NCI-H748 (cell line): ENCODE data around the gene DDX54.

Source experiments
- DNase-seq: peaks from one replicate; lab custom pipeline; 2025; ENCODE audit not compliant: unreplicated experiment; lab: John Stamatoyannopoulos, UW

The DDX54 gene, protein sequence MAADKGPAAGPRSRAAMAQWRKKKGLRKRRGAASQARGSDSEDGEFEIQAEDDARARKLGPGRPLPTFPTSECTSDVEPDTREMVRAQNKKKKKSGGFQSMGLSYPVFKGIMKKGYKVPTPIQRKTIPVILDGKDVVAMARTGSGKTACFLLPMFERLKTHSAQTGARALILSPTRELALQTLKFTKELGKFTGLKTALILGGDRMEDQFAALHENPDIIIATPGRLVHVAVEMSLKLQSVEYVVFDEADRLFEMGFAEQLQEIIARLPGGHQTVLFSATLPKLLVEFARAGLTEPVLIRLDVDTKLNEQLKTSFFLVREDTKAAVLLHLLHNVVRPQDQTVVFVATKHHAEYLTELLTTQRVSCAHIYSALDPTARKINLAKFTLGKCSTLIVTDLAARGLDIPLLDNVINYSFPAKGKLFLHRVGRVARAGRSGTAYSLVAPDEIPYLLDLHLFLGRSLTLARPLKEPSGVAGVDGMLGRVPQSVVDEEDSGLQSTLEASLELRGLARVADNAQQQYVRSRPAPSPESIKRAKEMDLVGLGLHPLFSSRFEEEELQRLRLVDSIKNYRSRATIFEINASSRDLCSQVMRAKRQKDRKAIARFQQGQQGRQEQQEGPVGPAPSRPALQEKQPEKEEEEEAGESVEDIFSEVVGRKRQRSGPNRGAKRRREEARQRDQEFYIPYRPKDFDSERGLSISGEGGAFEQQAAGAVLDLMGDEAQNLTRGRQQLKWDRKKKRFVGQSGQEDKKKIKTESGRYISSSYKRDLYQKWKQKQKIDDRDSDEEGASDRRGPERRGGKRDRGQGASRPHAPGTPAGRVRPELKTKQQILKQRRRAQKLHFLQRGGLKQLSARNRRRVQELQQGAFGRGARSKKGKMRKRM

DNA sequence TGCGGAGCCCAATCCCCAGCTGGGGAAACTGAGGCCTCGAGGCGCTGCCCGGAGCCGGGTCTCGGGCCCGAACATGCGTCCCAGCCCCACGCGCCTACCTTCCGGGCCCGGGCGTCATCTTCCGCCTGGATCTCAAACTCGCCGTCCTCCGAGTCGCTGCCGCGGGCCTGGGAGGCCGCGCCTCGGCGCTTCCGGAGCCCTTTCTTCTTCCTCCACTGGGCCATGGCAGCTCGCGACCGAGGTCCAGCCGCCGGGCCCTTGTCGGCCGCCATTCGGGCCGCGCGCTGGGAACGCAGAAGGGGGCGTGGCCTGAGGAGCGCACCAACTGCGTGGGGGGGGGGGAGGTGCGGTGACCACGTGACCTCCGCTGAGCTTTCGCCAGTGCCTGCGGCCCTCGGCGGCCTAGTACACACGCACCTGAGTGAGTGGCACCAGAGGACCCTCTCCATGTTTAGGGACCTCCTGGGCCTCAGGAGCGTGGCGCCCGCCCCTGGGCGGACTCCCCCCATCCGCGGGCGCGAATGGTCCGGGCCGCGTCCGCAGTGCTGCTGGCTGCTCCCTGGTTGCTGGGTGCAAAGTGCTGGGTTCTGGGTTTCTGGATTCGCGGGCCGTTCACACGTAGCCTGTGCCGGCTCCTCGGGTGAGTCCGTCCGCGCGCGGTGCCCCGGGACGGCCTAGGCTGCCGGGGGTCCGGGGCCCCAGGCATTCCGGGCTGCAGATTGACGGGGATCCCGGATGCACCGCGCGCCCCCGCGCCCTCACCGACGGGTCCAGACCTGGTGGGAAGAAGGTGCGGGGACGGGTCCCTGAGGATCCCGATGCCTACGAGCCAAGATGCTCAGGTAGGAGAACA is at the start of gene DDX54, which contains the start of gene RITA1:
Gene DDX54 (minus strand): TSS at position 299 of the 853 bp plus-strand sequence. CDS start 27 bp downstream, at position 272.
Gene RITA1 (plus strand): TSS at position 542 of the 853 bp plus-strand sequence. CDS start 1,026 bp downstream, outside the sequence.
- DNase-seq, result peak; percentile 94

DNA sequence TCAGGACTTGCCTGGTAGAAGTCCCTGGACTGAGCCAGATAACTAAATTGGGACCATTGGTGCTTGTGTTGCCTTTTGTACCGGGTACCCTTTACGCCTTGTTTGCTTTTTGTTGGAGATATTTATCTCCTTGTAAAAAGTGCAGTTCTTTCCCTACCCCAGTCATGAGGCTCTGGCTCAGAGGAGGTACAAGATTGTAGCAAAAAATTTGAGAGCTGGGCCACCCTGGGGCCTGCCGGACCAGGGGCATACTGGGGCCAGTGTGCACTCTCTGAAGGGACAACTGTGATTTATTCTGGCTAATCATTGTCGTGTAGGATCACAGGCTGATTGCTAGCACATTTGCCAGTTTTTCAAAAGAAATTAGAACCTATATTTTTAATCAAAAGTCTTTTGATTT is 49.2 kb upstream of the DDX54 start:
- DNase-seq, result no peak

DNA sequence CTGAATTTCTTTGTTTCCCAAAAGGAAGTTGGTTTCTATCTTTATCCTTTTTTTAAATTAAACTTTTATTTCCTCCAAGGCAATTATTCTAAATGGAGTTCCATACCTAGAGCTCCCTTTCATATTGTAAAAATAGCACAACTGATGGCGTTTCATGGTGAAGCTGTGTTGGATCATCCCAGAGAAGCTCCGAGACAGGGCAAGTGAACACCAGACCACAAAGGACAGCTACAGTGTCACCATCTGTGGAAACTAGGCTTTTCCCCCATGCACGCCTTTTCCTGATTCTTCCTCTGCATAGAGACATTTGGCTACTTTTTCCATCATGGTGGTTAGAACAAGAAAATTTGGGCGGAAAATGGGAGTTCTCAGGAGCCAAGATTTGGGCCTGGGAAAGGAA is 48.7 kb upstream of the DDX54 start:
- DNase-seq, result no peak

DNA sequence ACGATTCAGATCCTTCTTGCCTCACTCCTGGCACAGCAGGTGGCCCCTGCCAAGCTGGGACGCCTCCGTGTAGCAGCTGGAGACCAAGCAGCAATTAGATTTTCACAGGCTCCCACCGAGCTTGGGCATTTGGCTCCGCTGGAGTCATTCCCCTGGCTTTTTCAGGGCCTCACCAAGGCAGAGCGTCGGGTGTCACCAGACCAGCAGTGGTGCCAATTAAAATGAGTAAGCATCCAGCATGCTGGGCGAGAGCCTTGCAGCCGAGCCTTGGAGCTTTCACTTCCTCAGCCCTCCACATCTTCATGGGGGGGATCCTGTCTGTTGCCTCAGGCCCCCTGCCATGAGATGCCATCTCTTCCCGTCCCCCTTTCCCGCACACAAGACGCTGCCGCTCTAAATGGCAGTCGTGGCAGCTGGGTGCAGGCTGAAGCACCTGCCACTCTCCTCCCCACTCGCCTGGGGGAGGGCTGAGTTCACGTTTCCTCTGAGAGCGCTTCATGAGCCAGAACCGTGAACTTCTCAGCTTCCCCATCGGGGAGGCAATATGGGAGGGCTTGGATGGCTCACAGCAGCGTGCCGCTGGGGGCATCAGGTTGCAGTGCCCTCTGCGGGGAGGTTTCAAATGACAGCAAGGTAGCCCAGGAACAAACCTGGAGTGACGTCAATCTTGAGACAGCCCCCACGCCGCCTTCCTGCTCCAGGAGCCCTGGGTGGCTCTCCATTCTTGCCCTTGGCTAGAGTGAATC is 47.7 kb upstream of the DDX54 start:
- peak; percentile 93 for DNase-seq

DNA sequence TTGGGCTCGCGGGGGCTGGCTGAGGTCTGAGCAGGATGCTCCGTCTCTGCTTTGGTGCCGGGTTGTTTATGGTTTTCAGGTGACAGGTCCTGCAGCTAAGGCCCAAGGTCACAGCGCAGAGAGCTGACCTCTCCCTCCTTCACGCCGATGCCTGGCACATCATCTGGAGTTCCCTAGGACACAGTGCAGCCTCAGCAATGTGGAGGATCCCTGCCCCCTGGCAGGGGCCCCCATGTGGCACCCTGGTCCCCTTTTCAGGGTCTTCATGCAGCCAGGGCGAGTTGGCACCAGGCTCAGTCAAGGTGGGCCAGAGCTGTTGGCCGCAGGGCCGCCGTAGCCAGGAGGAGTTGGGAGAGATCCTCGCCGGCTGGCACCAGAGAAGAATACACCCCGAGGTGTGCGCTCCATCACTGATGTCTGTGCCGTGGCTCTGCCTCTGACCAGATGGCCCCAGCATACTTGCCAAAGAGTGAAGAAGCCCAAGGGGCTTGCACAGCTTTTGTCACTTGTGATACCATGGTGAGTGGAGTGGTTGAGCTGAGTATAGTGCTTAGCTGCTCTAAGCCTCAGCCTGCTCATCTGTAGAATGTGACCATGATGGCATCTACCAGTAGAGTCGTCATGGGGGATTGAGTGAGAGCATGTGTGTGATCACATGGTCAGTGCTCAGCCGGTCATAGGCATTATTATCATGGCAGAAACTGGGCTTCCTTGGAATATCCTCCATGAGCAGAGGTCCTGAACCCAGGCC is 47.0 kb upstream of the DDX54 start:
- no peak for DNase-seq

DNA sequence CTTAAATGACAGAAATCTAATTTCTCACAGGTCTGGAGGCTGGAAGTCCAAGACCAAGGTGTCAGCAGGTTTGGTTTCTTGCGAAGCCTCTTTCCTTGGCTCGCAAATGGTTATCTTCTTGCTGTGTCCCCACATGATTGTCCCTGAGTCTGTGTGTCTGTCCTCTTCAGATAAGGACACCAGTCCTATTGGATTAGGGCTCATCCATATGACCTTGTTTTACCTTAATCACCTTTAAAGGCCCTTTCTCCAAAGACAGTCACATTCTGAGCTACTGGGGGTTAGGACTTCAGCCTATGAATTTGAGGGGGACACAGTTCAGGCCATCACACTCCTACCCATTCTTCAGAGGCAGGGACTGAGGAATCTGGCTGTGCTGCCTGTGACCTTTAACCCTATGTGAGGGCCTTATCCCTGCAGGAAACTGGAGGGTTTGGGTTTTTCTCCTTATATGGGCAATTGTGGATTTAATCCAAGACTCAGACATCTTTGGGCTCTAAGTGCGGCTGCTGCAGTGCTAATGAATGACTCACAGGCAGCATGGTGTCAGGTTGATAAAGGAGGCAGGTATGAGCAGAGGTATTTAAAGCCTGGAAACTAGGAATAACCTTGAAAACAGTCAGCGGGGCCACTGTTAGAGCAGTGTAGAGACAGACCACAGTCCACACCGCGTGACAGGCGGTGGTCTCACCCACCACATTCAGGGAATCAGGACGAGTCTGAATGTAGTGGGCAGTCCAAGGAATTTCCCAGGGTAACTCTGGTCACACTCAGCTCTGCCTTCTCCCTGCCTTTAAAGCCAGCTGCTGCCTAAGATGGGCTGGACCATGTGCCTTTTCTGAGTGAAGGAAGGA is 46.2 kb upstream of the DDX54 start:
- no peak for DNase-seq

DNA sequence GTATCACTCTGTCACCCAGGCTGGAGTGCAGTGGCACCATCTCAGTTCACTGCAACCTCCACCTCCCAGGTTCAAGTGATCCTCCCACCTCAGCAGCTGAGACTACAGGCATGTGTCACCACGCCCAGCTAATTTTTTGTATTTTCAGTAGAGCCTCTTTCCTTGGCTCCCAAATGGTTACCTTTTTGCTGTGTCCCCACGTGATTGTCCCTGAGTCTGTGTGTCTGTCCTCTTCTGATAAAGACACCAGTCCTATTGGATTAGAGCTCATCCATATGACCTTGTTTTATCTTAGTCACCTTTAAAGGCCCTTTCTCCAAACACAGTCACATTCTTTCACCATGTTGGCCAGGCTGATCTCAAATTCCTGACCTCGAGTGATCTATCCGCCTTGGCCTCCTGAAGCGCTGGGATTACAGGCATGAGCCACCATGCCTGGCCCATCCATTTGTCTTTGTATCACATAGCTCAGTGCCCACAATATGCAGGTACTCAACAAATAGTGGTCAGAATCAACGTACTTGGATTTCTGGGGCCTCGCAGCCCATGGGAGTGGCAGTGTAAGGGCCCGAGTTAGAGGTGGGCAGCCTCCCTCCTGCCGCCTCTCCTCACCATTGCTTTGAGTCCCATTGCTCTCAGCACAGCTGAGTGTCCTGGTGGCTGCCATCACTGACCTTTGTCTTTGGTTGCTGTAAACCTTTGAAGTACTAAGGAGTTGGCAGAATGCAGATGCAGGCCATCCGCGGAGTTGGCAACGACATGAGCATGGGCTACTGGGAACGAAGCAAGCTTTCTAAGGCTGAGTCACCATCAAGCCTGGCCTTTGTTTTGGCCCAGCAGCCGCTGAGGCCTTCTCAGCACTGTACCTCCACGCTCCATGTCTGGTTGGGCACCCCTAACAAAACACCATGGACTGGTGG is 45.3 kb upstream of the DDX54 start:
- no peak for DNase-seq

DNA sequence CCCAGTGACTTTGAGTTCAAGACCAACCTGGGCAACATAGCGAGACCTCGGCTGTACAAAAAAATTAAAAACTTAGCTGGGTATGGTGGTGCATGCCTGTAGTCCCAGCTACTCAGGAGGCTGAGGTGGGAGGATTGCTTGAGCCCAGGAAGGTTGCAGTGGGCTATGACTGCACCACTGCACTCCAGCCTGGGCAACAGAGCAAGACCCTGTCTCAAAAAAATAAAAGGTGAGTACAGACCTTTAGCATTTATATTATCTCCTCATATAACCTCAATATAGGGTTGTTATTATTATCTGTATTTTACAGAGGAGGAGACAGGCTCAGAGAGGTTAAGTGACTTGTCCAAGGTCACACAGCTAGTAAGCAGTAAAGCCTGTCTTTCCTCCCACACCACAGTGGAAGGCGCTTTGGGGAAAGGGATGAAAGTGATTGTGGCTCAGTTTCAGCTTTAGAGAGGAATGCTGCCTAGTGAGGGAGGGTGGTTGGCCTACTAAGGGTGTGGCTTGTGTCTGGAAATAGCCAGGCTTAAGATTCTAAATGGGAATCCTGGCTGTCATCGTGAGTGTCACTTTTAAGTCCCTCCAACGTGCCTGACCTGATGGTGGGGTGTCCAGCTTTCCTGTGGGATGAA is 43.2 kb upstream of the DDX54 start:
- DNase-seq, result no peak

DNA sequence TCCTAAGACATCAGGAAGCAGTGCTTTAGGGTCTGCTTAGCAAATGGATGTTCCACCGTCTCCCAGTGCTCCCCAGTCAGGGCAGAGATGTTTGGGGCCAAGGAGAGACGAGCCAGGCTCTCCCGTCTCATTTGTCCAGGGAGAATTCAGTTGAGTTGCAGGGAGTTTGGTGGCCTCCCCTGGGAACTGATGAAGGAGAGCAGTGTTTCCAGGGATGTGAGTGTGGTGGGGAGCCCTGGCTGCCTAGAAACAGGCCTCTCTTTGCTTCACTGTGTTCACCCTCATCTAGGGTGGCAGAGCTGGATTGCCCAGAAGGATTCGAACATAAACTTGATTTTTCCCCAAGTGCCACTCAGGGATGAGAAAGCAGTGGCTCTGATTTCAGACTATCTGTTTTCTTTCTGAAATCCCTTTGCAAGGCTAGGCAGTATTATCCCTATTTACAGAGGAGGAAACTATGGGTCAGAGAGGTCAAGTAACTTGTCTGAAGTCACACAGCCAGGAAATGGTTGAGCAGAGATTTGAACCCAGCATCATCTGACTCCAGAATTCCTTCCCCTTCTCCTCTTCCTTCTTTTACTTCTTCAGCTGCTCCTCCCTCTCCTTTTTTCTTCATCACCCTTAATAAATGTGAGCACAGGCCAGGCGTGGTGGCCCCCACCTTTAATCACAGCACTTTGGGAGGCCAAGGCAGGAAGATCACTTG is 42.6 kb upstream of the DDX54 start:
- no peak for DNase-seq

DNA sequence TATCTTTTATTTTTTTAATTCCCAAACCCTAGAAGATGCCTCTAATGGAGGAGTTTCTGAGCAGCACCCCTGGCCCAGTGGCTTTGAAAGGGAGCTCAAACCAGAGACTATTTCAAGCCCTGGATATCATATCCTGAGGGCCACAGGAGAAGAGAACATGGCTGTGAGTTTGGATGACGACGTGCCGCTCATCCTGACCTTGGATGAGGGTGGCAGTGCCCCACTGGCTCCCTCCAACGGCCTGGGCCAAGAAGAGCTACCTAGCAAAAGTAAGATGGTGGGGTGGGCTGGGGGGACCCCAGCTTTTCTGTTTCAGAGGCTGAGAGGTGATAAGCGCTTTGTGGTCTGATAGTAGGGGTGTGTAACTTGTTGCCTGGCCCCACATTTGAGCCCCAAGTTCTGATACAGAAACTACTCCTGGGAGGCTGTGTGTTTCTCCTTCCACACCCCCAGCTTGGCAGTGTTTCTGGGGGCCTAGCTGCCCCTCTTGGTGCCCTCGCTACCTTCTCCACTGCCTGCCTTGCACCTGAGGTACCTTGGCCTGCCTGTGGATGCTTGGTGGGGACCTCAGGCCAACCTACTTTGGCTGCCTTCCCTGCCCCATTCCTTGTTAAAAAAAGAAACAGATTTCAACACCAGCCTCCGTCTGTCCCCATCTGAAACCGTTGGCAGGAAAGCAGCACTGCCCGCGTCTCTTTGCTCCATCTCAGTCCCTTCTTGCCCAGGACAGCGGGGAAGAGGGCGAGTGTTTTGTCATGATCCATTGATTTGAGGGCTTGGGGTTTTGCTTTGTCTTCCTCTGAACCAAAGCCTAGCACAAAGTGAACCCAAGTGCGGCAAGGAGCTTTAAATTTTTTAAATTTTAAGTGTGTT is 41.7 kb upstream of the DDX54 start:
- no peak for DNase-seq

DNA sequence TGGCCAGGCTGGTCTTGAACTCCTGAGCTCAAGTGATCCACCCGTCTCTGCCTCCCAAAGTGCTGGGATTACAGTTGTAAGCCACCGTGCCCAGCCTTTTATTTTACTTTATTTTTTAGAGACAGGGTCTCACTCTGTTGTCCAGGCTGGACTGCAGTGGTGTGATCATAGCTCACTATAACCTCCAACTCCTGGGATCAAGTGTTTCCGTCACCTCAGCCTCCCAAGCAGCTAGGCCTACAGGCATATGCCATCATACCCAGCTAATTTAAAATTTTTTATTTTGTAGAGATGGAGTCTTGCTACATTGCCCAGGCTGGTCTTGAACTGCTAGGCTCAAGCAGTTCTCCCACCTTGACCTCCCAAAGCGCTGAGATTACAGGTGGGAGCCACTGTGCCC is 39.7 kb upstream of the DDX54 start:
- no peak for DNase-seq

DNA sequence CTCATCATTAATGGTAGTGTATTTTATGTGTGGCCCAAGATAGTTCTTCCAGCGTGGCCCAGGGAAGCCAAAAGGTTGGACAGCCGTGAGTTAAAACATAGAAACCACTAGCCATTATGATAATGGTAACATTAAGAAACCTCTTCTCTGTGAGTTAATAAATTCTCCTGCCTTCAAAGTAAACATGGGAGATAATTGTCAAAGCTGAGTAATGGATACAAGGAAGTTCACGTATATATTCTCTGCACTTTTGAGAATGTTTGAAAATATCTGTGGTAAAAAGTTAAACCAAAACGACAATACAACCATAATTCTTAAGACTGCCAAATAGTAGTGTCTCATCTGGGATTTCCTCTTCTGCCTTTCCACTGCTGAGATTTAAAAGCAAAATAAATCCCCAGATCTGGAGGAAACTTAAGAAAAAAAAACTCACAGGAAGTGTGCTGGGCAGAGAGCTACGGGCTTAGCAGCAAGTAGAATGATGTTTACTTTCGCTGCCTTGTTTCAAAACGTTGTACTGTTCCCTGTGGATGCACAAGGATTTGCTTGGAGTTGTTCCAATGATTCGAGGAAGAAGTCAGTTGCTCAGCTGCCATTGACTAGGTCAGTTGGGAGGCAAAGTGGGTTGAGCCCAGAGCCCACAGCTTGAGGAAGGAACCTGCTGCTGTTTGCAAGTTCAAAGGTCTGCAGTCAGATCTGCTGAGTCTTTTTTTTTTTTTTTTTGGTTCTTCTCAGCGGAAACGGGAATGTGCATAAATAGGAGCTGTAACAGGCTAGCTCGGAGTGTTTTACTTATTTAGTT is 37.7 kb upstream of the DDX54 start:
- DNase-seq, result peak; percentile 46

DNA sequence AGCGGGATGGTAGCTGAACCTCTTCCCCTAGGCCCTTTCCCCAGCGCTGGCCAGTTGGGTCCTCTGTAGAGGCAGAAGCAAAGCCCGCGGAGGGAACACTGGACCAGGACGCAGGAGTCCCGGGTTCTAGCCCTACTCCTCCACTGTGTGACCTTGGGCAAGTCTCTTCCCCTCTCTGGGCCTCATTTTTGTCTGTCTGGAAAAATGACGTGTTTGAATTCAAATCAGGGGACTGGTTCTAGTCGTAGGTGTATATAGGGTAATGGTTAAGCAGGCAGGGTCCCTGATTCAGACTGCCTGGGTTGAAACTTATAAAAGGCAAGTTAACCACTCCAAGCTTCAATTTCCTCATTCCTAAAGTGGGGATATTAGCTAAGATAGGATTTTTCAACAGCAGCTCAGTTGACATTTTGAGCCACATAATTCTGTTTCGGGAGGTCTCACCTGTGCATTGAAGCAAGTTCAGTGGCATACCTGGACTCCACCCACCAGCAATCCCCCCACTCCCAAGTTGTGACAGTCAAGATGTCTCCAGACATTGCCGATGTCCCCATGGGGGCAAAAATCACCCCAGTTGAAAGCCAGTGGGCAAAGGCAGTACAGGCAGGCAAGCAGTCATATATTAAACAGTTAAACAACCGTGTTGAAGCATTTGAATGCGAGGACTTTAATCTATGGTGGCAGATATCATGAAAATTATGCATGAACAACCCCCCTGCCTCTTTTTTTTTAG is 36.9 kb upstream of the DDX54 start:
- DNase-seq, result no peak
